ENCODE measurements around the gene SLC66A2.
"Not testable (repeated sequence)": the region's sequence is repeated elsewhere in the genome, so short reads cannot be mapped to it uniquely, and the experiment has no call there.

Gene SLC66A2

GRCh38 chr18:79883461-79884293, 67.8 kb downstream of the SLC66A2 start:
- no peak for DNase-seq

- DNase-seq, result no peak
These were observed 68.8 kb downstream of the SLC66A2 start for GRCh38 chr18:79882522-79883241.

- DNase-seq, result peak in 19 of 51 donors; percentile 6 to 65 (median 36)
These were observed 69.8 kb downstream of the SLC66A2 start for GRCh38 chr18:79881695-79882094.

GRCh38 chr18:79879566-79879965, 71.9 kb downstream of the SLC66A2 start:
- no peak for DNase-seq

- no peak for DNase-seq
These were observed 72.6 kb downstream of the SLC66A2 start for GRCh38 chr18:79878741-79879378.

GRCh38 chr18:79878246-79878645, 73.2 kb downstream of the SLC66A2 start:
- DNase-seq, result not testable (repeated sequence)

- DNase-seq, result peak in 4 of 51 donors; percentile 7 to 35 (median 10)
These were observed 74.0 kb downstream of the SLC66A2 start for GRCh38 chr18:79877163-79878091.

- DNase-seq, result no peak
These were observed 75.0 kb downstream of the SLC66A2 start for GRCh38 chr18:79876497-79876896.

- DNase-seq, result peak in 5 of 51 donors; percentile 7 to 31 (median 23)
These were observed 75.5 kb downstream of the SLC66A2 start for GRCh38 chr18:79875931-79876461.

- no peak for DNase-seq
These were observed 75.9 kb downstream of the SLC66A2 start for GRCh38 chr18:79875531-79875919.

- DNase-seq, result no peak
These were observed 76.6 kb downstream of the SLC66A2 start for GRCh38 chr18:79874553-79875530.

GRCh38 chr18:79873449-79874110, 77.9 kb downstream of the SLC66A2 start:
- DNase-seq, result no peak

- no peak for DNase-seq
These were observed 78.7 kb downstream of the SLC66A2 start for GRCh38 chr18:79872527-79873444.

GRCh38 chr18:79871481-79872091, 79.9 kb downstream of the SLC66A2 start:
- no peak for DNase-seq

- no peak for DNase-seq
These were observed 80.4 kb downstream of the SLC66A2 start for GRCh38 chr18:79871026-79871390.

- peak in 6 of 51 donors; percentile 2 to 54 (median 22) for DNase-seq
These were observed 81.0 kb downstream of the SLC66A2 start for GRCh38 chr18:79870301-79871025.

Measured in hypothalamus (tissue), 51 donors.